Activated T-helper 1 cell treated with anti-CD3 and anti-CD28 coated beads, Interleukin-2, amount 50 U/mL, for 16 hours (primary cell): ENCODE data around the gene HRH1.
"Not testable (repeated sequence)": the region's sequence is repeated elsewhere in the genome, so short reads cannot be mapped to it uniquely, and the experiment has no call there.

Experiments
- DNase-seq, 2 donors: peaks; one replicate each; pipeline ENCODE4 v3.0.0-alpha.2; 2020; ENCODE audit warnings: low read depth in 1 of 2, low spot score in 1 of 2

The HRH1 gene

DNA sequence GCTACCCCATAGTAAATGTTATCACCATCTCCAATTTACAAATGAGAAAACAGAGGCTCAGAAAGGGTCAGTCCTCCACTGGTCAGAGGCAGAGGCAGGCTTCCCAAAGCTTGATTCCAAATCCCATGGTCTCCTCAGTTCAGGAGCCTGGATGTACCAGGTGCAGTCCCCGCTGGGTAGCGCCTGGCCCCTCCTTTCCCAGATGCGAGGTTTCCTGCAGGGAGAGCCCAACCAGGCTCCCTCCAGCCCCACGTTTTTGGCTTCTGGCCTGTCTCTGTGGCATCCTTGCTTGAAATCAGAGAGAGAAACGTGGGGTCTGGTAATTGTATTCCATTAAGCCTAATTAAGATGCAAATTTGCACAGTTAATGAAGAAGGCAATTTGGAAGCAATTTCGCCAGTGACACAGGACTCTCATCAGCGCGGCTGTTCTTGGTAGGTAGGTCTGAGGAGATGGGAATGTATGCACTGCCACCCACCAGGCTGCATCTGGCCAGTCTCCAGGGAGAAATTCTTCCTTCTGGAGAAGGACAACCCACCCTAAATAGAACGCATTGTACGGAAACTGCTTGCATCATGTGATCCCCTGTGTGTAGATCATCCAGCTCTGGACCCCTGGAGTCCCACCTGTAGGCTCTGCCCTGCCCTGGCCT, 50.5 kb downstream of the HRH1 start:
- no peak for DNase-seq

DNA sequence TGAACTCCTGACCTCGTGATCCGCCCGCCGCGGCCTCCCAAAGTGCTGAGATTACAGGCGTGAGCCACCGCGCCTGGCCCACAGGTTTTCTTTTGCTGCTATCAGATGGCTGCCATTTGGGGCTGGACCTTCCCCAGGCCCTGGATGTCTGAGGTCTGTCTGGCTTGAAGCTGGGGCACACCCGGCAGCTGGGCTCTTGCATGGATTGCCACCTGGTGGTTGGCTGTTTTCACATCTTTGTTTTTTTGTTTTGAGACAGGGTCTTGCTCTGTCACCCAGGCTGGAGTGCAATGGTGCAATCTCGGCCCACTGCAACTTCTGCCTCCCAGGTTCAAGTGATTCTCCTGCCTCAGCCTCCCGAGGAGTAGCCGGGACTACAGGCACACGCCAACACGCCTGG, 51.6 kb downstream of the HRH1 start:
- not testable (repeated sequence) for DNase-seq

GRCh38 chr3:11206316-11206715, 52.0 kb downstream of the HRH1 start:
- DNase-seq = no peak

DNA sequence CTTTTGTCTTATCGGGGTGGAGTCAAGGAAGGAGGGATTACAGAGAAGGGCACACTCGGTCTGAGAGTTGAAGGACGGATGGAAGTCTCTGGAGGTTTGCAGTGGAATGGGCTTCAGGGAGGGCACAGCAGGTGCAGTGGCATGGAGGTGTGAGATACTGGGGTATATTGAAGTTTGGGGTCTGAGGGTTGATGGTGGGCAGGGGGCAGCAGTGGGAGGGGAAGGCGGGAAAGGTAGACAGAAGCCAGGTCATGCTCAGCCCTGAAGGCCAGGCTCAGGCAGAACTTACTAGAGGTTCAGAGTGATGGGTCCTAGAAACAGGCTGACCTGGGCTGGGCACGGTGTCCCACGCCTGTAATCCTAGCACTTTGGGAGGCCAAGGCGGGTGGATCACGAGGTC, 52.7 kb downstream of the HRH1 start:
- no peak for DNase-seq

GRCh38 chr3:11211531-11212298, 57.4 kb downstream of the HRH1 start:
- DNase-seq = no peak

DNA sequence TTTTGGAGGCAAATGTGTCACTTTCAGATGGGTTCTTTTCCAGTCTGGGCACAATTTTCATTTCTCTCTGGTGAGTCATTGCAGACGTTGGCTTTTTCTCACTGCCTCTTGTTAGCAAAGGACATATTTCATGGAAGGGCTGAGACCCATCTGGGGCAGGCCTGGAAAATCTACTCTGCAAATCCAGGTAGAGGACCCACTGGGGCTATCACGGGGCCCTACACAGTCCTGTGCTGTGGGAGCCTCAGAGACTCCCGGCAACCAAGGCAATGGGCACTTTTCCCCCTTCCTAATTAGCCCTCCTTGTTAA, 58.0 kb downstream of the HRH1 start:
- no peak for DNase-seq

DNA sequence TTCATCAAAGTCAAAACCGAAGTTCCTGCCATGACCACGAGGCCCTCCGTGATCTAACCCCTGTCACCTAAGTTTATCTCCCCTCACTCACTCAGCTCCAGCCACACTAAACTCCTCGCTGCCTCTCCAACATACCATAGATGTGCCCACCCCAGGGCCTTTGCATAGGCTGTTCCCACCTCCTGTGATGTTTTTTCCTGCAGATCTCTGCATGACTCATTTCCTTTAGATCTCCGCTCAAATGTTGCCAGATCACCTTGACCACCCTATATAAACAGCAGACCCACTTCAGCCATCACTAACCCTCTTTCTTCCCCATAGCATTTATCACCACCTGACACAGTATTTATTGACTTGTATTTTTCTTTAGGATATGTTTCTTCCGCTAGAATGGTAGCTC, 58.5 kb downstream of the HRH1 start:
- DNase-seq = no peak

DNA sequence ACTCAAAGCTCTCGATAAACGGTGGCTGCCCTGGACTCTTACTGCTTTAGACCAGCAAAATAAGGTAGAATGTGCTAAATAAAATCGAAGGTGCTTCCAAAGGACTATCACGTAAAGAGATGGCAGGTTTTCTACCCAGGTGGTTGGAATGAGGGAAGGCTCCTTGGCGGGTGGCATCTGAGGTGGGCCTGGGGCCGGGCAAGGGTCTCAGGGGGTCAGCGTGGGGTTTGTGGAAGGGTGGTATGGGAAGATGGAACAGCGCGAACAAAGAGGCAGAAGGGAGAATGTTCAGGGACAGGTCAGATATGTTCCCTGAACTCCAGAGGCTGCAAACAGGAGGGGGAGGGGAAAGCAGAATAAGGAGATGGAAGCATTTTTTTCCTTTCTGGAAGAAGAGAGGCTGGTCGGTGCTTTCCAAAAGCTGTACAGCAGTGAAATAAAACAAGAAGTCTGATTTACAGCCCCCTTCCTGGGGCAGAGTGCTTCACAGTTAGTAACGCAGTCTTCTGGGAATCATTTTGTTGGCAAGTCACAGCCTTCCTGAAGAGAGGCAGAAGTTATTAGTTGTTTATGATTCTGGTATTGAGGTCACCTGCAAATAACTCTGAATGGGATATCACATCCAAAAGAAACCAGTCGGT, 59.6 kb downstream of the HRH1 start:
- no peak for DNase-seq

DNA sequence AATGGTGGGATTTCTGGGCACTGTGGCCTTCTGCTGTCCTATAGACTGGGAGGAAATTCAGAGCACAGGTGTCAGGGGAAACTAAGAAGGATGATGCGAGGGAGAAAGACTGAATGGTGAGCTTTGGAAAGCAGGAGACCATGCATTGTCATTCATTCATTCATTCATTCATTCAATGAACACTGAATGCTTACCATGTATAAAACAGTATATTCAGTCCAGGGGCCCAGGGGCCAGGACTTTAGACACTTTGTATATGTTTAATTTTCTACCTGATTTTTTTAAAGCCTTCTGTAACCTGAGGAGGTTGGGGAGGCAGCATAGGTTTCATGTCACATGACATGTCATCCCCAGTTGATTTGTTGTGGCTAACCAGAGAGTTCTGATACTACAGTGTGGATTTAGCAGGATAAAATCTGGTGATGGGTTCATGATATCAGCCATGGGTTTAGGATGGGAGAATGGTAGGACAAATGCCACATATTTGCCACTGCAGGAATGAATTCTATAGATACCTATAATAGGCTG, 60.2 kb downstream of the HRH1 start:
- DNase-seq = no peak

GRCh38 chr3:11217370-11217769, 63.1 kb downstream of the HRH1 start:
- DNase-seq = not testable (repeated sequence)

DNA sequence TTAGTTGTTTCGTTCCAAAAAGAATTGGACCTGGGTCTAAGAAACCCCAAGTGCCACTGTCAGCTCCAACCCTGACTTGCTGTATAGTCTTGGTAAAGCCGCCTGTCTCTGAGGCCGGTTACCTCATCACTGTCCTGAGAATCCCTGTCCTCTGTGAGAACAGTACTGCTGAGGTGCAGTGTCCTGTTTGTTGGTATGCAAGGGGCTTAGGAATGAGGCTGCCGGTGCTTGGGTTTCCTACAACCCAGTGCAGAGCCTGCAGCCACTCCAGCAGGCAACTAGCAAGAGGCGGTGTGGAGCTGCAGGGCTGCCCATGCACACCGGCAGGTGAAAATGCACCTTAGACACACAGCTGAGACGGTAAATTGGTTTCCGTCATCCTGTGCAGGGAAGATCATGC, 65.9 kb downstream of the HRH1 start:
- DNase-seq = no peak

DNA sequence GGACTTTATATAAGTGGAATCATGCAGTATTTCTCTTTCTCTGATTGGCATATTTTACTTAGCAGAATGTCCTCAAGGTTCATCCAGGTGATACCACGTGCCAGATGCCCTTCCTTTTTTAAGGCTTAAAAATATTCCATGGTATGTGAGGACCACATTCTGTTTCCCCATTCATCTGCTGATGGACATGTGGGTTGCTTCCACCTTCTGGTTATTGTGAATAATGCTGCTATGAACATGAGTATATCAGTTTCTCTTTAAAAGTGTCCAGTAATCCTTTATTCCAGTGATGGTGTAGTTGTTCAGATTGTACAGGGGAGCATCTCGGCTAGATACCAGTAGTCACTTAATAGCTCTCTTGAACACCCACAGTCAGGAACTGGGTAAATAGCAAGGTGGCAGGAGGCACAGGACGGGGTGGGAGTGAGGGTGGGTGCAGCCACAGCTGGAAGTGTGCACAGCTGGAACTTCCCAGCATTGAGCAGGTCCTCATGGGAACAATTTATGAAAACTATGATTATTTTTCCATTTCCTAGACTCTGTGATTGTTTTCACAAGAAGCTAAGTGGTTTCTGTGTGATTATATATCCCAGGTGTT, 67.6 kb downstream of the HRH1 start:
- DNase-seq = no peak

DNA sequence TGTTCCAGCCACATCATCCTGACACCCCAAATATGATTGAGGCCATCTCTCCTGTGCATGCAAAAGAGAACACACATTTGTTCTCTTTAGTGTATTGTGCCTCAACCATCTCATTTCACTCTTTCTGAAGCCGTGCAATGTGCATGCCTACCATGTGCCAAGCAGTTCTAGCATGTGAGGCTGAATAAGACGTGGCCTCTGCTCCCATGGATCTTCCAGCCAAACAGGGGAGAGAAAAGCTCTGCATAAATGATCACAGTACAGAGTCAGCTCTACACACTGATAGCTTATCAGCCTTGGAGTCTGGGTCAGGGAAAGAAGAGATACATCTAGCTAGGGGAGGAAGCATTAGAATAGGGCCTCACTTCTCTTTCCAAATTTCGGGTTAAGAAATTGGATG, 69.7 kb downstream of the HRH1 start:
- no peak for DNase-seq

DNA sequence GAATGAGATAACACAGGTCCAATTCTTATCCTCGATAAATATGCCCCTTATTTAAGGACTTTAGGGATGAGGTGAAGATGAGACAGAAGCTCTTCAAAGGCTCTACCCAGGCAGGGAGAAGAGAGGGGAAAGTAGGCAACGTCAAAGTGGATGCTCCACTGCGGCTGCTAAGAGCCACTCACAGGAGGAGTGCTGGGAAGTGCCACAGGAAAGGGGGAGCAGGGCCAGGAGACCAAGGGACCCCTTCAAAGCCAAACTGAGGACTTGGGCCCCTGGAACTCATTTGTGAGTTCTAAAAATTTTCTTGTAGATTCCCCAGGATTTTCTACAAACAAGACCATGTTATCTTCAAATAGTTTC, 70.6 kb downstream of the HRH1 start:
- no peak for DNase-seq

DNA sequence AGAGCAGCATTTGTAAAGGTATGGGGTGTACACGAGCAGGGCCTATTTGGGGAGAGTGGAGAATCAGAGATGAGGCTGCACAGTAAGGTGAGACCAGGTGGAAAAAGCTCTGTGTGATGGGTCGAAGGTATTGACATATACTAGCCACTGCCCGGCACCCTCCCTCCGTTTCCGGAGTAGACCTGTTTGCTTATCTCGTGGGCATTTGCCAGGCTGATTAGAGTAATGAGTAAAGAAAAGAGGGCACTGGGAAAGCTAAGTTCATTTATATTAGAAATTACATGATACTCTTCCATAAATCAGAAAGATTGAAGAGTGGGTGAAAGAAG, 71.7 kb downstream of the HRH1 start:
- DNase-seq = no peak

DNA sequence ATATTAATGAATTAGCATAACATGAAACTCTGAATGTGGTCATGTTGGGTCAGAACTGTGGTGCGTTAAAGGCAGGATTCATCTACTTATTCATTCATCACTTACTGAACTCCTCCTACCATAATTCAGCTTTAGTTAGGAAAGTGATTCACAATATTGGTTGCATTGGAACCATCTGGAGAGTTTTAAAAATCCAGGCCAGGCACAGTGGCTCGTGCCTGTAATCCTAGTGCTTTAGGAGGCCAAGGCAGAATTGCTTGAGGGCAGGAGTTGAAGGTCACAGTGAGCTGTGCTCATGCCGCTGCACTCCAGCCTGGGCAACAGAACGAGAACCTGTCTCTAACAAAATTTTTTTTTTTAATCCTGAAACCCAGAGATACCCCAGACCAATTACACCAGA, 73.7 kb downstream of the HRH1 start:
- no peak for DNase-seq

DNA sequence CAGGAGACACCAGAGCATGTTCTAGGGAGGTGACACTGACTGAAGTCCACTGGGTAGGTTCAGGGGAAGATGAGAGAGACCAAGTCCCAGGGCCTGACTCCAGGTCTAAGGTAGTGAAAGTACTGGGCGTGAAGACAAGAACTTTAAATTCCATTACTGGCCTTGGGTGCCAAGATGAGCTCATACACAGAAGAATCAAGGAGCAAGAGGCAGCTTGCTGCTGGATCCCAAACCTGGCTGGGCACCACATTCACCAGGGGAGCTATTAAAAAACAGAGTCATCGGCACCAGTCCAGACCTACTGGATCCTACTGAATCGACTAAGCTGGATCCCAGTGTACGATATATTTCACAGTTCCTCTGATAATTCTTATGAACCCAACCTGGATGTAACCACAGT, 75.8 kb downstream of the HRH1 start:
- no peak for DNase-seq

DNA sequence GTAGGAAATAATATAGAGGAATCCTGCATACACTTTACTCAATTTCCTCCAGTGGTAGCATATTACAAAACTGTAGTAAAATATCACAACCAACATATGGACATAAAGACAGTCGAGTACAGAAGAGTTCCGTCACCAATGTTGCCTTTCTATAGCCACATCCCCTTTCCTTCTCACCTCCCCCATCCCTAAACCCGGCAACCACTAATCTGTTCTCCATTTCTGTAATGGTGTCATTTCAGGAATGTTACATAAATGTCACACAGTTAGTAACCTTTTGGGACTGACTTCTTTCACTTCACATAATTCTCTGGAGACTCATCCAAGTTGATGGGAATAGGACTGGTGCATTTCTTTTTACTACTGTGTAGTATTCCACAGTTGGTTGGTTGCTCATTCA, 76.5 kb downstream of the HRH1 start:
- no peak for DNase-seq

DNA sequence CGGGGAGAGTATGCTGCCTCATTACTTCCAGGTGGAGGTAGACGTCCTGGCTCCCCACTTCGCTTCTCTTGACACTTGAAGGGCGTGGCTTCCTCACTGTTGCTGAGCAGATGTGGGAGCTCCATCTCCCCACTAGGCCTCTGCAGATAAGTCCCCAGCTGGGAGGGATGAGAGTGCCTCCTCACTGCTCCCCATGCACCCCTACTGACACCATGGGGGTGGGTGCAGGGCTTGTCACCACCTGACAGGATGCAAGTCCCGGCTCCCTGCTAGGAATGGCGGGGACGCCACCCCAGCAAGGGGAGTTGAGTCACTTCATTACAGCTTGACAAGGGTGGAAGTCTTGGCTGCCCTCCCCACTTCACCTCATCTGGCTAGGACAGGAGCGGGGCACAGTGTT, 81.1 kb downstream of the HRH1 start:
- no peak for DNase-seq

DNA sequence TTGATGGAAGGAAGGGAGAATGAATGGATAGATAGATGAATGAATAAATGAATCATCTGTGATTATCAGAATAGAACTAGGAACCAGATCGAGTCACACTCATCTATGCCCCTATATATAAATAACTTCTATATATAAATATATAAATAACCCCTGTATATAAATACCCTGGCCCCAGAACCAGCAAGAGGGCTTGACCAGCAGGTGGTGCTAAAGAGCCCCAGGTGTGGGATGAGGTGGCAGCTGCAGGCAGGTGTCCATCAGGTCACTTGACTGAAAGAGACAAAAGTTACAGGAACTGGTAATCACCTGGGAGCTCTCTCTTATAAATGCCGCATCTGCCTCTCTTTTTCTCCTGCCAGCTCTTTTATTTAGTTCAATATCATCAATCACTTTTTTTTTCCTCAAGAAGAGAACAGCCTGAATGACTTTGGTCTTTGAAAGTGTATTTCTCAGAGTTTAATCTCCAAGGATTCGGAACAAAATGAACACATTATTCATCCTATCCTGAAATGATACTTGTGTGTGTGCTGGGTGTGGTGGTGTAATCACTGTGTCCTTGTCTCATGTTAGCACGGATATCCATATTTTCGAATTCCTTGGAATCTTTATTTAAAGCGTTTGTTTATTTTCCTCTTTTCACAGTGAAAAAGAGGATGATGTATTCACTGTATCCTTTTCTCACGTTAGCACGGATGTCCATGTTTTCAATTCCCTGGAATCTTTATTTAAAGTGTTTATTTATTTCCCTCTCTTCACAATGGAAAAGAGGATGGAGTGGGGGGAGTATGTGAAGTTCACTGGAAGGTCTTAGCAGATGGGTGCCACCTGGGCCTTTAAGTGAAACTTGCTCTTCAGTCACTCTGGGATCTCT, 82.5 kb downstream of the HRH1 start:
- peak; percentile 54 to 60 for DNase-seq

- no peak for DNase-seq
Measured at GRCh38 chr3:11238060-11238459, 83.8 kb downstream of the HRH1 start.
